GM12875 (cell line): ENCODE data around the gene BUB1B.
"Not testable (repeated sequence)": the region's sequence is repeated elsewhere in the genome, so short reads cannot be mapped to it uniquely, and the experiment has no call there.

Source experiments
- H3K4me3 ChIP-seq: one replicate; pipeline ENCODE4 v1.5.1; 2011; ENCODE audit warnings: low read depth, low read length, control low read depth
- CTCF ChIP-seq: IDR thresholded peaks from 2 replicates; pipeline ENCODE4 v1.5.1; 2011; ENCODE audit warnings: low read depth, mild to moderate bottlenecking, control low read depth, inconsistent platforms, low read length, moderate library complexity, borderline replicate concordance; ENCODE audit not compliant: insufficient read depth

The BUB1B gene

GRCh38 chr15:40118473-40118872, 42.4 kb upstream of the BUB1B start:
- no peak for TF ChIP-seq CTCF
- no peak overlapping the region for H3K4me3 ChIP-seq

- H3K4me3 ChIP-seq = no peak overlapping the region
- TF ChIP-seq CTCF = no peak
Observed at GRCh38 chr15:40121911-40122638, 38.8 kb upstream of the BUB1B start.

- not testable (repeated sequence) for H3K4me3 ChIP-seq
Observed at GRCh38 chr15:40122989-40123388, 37.9 kb upstream of the BUB1B start.

- not testable (repeated sequence) for H3K4me3 ChIP-seq
Observed at GRCh38 chr15:40123863-40124262, 37.0 kb upstream of the BUB1B start.

- not testable (repeated sequence) for H3K4me3 ChIP-seq
Observed at GRCh38 chr15:40124333-40124732, 36.5 kb upstream of the BUB1B start.

- not testable (repeated sequence) for H3K4me3 ChIP-seq
Observed at GRCh38 chr15:40124807-40125285, 36.0 kb upstream of the BUB1B start.

GRCh38 chr15:40125950-40126349, 34.9 kb upstream of the BUB1B start:
- no peak for TF ChIP-seq CTCF
- H3K4me3 ChIP-seq = no peak overlapping the region

GRCh38 chr15:40128766-40129660, 31.9 kb upstream of the BUB1B start:
- no peak for TF ChIP-seq CTCF
- no peak overlapping the region for H3K4me3 ChIP-seq

GRCh38 chr15:40130118-40130517, 30.8 kb upstream of the BUB1B start:
- TF ChIP-seq CTCF = no peak
- no peak overlapping the region for H3K4me3 ChIP-seq
